ENCODE measurements around the gene TFF3. TPM values are rescaled to one million over a fixed set of nuclear protein-coding genes. Genes with fewer than 3 reads are reported as not detected.
"Not testable (repeated sequence)": the region's sequence is repeated elsewhere in the genome, so short reads cannot be mapped to it uniquely, and the experiment has no call there.

TFF3 gene
- total RNA-seq, 1 donor from 2014 or later, result 6.1 TPM

GRCh38 chr21:42295845-42296244 is 19.4 kb downstream of the TFF3 start:
- intact Hi-C loops (cut with DNase I), result no loop called here
- DNase-seq (ENCODE audit: low spot score) (no peak), ATAC-seq (no peak)

- ATAC-seq (no peak), DNase-seq (ENCODE audit: low spot score) (no peak)
- intact Hi-C loops (cut with DNase I), result no loop called here
These were observed 20.8 kb downstream of the TFF3 start for GRCh38 chr21:42294273-42294880.

- DNase-seq (ENCODE audit: low spot score), result no peak
- intact Hi-C loops (cut with DNase I), result no loop called here
- no peak for ATAC-seq
These were observed 21.4 kb downstream of the TFF3 start for GRCh38 chr21:42293649-42294272.

- DNase-seq (ENCODE audit: low spot score); ATAC-seq; intact Hi-C loops (cut with DNase I): not testable (repeated sequence)
These were observed 22.6 kb downstream of the TFF3 start for GRCh38 chr21:42292563-42293142.

GRCh38 chr21:42291751-42292562 is 23.3 kb downstream of the TFF3 start:
- ATAC-seq, result no peak

GRCh38 chr21:42291003-42291750 is 24.0 kb downstream of the TFF3 start:
- ATAC-seq, result no peak
- DNase-seq (ENCODE audit: low spot score), result no peak
- intact Hi-C loops (cut with DNase I), result no loop called here

More at GRCh38 chr21:42291751-42292562, 23.3 kb downstream of the TFF3 start:
- DNase-seq (ENCODE audit: low spot score), result no peak
- intact Hi-C loops (cut with DNase I), result no loop called here

- ATAC-seq (no peak), DNase-seq (ENCODE audit: low spot score) (no peak)
- intact Hi-C loops (cut with DNase I), result no loop called here
These were observed 24.7 kb downstream of the TFF3 start for GRCh38 chr21:42290505-42290904.

- DNase-seq (ENCODE audit: low spot score) (peak; percentile 76), ATAC-seq (peak; percentile 58)
- intact Hi-C loops (cut with DNase I), result no loop called here
These were observed 25.3 kb downstream of the TFF3 start for GRCh38 chr21:42289926-42290325.

- intact Hi-C loops (cut with DNase I), result no loop called here
- ATAC-seq, result no peak
- no peak for DNase-seq (ENCODE audit: low spot score)
These were observed 26.2 kb downstream of the TFF3 start for GRCh38 chr21:42288962-42289361.

- intact Hi-C loops (cut with DNase I), result no loop called here
- DNase-seq (ENCODE audit: low spot score) (no peak), ATAC-seq (no peak)
These were observed 27.8 kb downstream of the TFF3 start for GRCh38 chr21:42287193-42288083.

GRCh38 chr21:42286416-42286815 is 28.8 kb downstream of the TFF3 start:
- DNase-seq (ENCODE audit: low spot score) (no peak), ATAC-seq (no peak)
- intact Hi-C loops (cut with DNase I), result no loop called here

GRCh38 chr21:42285569-42286245 is 29.5 kb downstream of the TFF3 start:
- ATAC-seq (no peak), DNase-seq (ENCODE audit: low spot score) (no peak)
- intact Hi-C loops (cut with DNase I), result no loop called here

- intact Hi-C loops (cut with DNase I), result no loop called here
- DNase-seq (ENCODE audit: low spot score) (no peak), ATAC-seq (no peak)
These were observed 32.5 kb downstream of the TFF3 start for GRCh38 chr21:42282715-42283114.

- DNase-seq (ENCODE audit: low spot score) (no peak), ATAC-seq (no peak)
- intact Hi-C loops (cut with DNase I), result no loop called here
These were observed 33.2 kb downstream of the TFF3 start for GRCh38 chr21:42282021-42282420.

GRCh38 chr21:42281181-42281680 is 34.0 kb downstream of the TFF3 start:
- DNase-seq (ENCODE audit: low spot score), result no peak
- ATAC-seq, result peak; percentile 23
- intact Hi-C loops (cut with DNase I), result no loop called here

- ATAC-seq, result no peak
- no peak for DNase-seq (ENCODE audit: low spot score)
- intact Hi-C loops (cut with DNase I), result no loop called here
These were observed 34.6 kb downstream of the TFF3 start for GRCh38 chr21:42280356-42281180.

- DNase-seq (ENCODE audit: low spot score) (no peak), ATAC-seq (no peak)
- intact Hi-C loops (cut with DNase I), result no loop called here
These were observed 35.3 kb downstream of the TFF3 start for GRCh38 chr21:42279888-42280287.
